HFFc6 (cell line): ENCODE results near the gene LIMA1. TPM values are rescaled to one million over a fixed set of nuclear protein-coding genes. Genes with fewer than 3 reads are reported as not detected.
"Not testable (repeated sequence)": the region's sequence is repeated elsewhere in the genome, so short reads cannot be mapped to it uniquely, and the experiment has no call there.

Source experiments
- DNase-seq: peaks from one replicate; pipeline ENCODE4 v3.0.0-alpha.2; 2018
- H3K27ac Mint-ChIP-seq: 2 replicates; pipeline ENCODE4 v1.8.0; 2020; ENCODE audit warnings: mild to moderate bottlenecking, mixed read lengths
- H3K27me3 Mint-ChIP-seq: 2 replicates; pipeline ENCODE4 v1.8.0; 2021; ENCODE audit warnings: mild to moderate bottlenecking, moderate library complexity, mixed read lengths; ENCODE audit not compliant: insufficient read depth
- H3K36me3 Mint-ChIP-seq: 2 replicates; pipeline ENCODE4 v1.8.0; 2021; ENCODE audit warnings: low read depth, mixed read lengths
- H3K4me1 Mint-ChIP-seq: 2 replicates; pipeline ENCODE4 v1.8.0; 2020; ENCODE audit warnings: low read depth, mixed read lengths
- H3K4me3 Mint-ChIP-seq: 2 replicates; pipeline ENCODE4 v1.8.0; 2020; ENCODE audit warnings: mild to moderate bottlenecking, moderate library complexity, mixed read lengths
- H3K9me3 Mint-ChIP-seq: 2 replicates; pipeline ENCODE4 v1.8.0; 2020; ENCODE audit warnings: mild to moderate bottlenecking, mixed read lengths
- CTCF ChIP-seq: fragments of 200-600 bp; sonication (generic); IDR thresholded peaks from 2 replicates; pipeline ENCODE4 v1.5.0; 2021; ENCODE audit warnings: antibody characterized with exemption, mild to moderate bottlenecking
- total RNA-seq, 6 experiments: library from RNA; stranded (reverse); fragmentation: NEBNext Ultra II Directional; extraction: Animal tissue kit (Norgen Biotek cat#: 25700); gene quantifications; 2 replicates in 1 of 6; 3 replicates in 5 of 6; pipeline ENCODE4 v1.2.3, GENCODE V29; 2021

LIMA1 gene
- total RNA-seq, 6 experiments from 2014 or later: 259 to 335 (median 298) TPM

- H3K27me3 Mint-ChIP-seq: no peaks in the 10 kb centered on the region
- peaks cover 60% of the 10 kb centered on the region for H3K4me1 Mint-ChIP-seq
- DNase-seq: no peak
- no peak overlapping the region for H3K27ac Mint-ChIP-seq
- H3K9me3 Mint-ChIP-seq: no peaks in the 10 kb centered on the region
- no peak overlapping the region for H3K4me3 Mint-ChIP-seq
- TF ChIP-seq CTCF: no peak
- H3K36me3 Mint-ChIP-seq: peaks cover 14% of the 10 kb centered on the region
Observed at GRCh38 chr12:50252977-50253602, 30.2 kb downstream of the LIMA1 start.

DNA sequence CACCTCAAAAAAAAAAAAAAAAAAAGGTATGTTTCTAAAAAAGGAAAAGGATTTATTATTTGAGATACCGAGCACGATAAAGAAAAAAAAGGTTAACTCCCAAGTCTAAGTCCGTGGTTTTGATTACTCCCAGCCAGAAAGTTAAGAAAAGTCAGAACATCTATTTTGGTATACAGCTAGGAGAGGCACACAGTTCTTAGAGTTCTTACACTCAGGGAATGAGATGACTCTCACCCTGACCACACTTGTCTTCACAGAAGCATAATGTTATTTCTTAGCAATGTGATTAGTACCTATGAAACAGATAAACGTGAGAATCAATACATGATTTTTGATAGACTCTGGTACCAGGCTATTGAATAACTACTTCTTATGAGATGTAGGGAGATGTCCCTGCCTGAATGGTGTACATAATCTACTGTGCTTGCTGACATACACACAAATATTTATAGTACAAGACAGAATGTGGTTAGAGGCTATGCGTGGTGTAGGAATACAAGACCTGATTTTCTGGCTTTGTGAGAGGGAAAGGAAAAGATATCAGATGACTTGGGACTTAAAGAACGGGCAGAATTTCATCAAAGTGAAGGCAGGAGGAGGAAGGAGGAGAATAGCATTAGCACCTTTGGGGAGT, 31.6 kb downstream of the LIMA1 start:
- DNase-seq: no peak
- peaks cover 15% of the 10 kb centered on the region for H3K36me3 Mint-ChIP-seq
- no peak overlapping the region for H3K4me3 Mint-ChIP-seq
- TF ChIP-seq CTCF: no peak
- peaks cover 59% of the 10 kb centered on the region for H3K4me1 Mint-ChIP-seq
- H3K27me3 Mint-ChIP-seq: no peaks in the 10 kb centered on the region
- H3K27ac Mint-ChIP-seq: no peak overlapping the region; the same call in 1 of the 2 replicates
- H3K9me3 Mint-ChIP-seq: no peaks in the 10 kb centered on the region

- Mint-ChIP-seq H3K36me3 (peaks cover 25% of the 10 kb centered on the region), H3K9me3 (no peaks in the 10 kb centered on the region), H3K4me3 (no peak overlapping the region), H3K4me1 (peaks cover 71% of the 10 kb centered on the region), H3K27me3 (no peaks in the 10 kb centered on the region), H3K27ac (no peak overlapping the region)
- no peak for TF ChIP-seq CTCF
- DNase-seq: no peak
Observed at GRCh38 chr12:50249464-50250182, 33.7 kb downstream of the LIMA1 start.

DNA sequence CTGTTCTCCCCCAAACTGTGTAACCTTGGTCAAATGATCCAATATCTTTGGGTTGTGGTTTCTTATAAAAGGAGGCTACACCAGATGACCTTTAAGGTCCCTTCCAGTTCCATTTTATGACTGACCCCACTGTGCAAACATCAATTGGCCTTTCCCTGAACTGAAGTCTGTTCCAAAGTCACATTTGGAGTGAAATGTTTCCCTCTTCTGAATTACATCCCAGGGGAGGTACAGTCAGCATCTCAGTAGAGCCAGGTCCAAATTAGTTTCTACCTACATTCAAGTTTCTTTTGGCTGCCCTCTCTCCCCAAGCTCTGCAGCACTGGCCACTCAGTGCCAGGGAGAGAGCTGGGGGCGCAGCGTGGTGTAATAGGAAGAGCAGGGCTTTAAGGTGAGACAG, 34.4 kb downstream of the LIMA1 start:
- TF ChIP-seq CTCF: no peak
- Mint-ChIP-seq H3K9me3 (no peaks in the 10 kb centered on the region), H3K36me3 (peaks cover 28% of the 10 kb centered on the region), H3K4me1 (peaks cover 67% of the 10 kb centered on the region), H3K27ac (no peak overlapping the region; the same call in 1 of the 2 replicates), H3K27me3 (peaks cover 1% of the 10 kb centered on the region; the same call in 1 of the 2 replicates), H3K4me3 (no peak overlapping the region)
- no peak for DNase-seq

DNA sequence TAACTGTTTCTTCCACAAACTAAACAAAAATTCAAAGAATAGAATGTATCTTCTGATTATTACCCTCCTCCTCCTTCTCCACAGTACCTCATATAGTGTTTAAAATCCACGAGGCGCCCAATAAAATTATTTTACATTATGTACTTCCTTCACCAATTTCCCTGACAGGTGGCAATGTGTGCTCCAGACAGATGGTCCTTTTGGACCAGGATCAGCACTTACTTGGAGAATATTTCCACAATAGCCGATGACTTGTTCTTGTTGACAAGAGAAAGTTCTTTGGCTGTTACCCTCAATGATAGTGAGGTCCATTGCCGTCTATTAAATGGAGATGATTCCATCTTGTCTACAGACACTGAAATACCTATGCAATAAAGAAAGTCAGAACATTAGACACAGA, 34.9 kb downstream of the LIMA1 start:
- Mint-ChIP-seq H3K27ac (peak overlapping the region; percentile 73), H3K27me3 (peaks cover 1% of the 10 kb centered on the region; the same call in 1 of the 2 replicates), H3K9me3 (no peaks in the 10 kb centered on the region), H3K4me1 (peaks cover 69% of the 10 kb centered on the region), H3K4me3 (no peak overlapping the region), H3K36me3 (peaks cover 28% of the 10 kb centered on the region)
- TF ChIP-seq CTCF: no peak
- no peak for DNase-seq

DNA sequence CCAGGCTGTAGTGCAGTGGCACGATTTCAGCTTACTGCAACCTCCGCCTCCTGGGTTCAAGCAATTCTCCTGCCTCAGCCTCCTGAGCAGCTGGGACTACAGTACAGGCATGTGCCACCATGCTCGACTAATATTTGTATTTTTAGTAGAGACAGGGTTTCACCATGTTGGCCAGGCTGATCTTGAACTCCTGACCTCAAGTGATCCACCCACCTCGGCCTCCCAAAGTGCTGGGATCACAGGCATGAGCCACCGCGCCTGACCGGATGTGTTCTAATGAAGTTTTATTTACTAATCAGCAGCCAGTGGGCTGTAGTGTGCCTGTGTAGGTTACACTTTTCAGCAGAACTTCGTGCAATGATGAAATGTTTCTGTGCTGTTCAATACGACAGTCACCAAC, 35.7 kb downstream of the LIMA1 start:
- H3K9me3 Mint-ChIP-seq, H3K4me3 Mint-ChIP-seq, H3K27me3 Mint-ChIP-seq, DNase-seq: not testable (repeated sequence)
- Mint-ChIP-seq H3K4me1 (peaks cover 72% of the 10 kb centered on the region), H3K36me3 (peaks cover 28% of the 10 kb centered on the region), H3K27ac (peak overlapping the region; percentile 93)
